WTC11 (cell line): ENCODE measurements around the gene ANKS3.

Experiments used
- CTCF ChIP-seq: fragments of 200-600 bp; IDR thresholded peaks from 2 replicates; pipeline ENCODE4 v1.8.0; 2022; ENCODE audit warnings: antibody characterized with exemption
- E2F1 ChIP-seq: sonication (generic); formaldehyde crosslinking; IDR thresholded peaks from 2 replicates; pipeline ENCODE4 v1.8.0; 2022; ENCODE audit warnings: mild to moderate bottlenecking, missing genetic modification reagents
- TEAD1 ChIP-seq: sonication (generic); formaldehyde crosslinking; IDR thresholded peaks from 2 replicates; pipeline ENCODE4 v1.8.0; 2022; ENCODE audit warnings: mild to moderate bottlenecking, missing genetic modification reagents
- USF2 ChIP-seq: sonication (generic); formaldehyde crosslinking; IDR thresholded peaks from 2 replicates; pipeline ENCODE4 v1.8.1; 2023; ENCODE audit warnings: mild to moderate bottlenecking, missing genetic modification reagents, moderate library complexity
- TF ChIP-seq, protein P1 (sequence below): sonication (generic); formaldehyde crosslinking; IDR thresholded peaks from 2 replicates; pipeline ENCODE4 v1.8.0; 2022; ENCODE audit warnings: mild to moderate bottlenecking, missing genetic modification reagents
- TF ChIP-seq, protein P2 (sequence below): sonication (generic); formaldehyde crosslinking; IDR thresholded peaks from 2 replicates; pipeline ENCODE4 v1.8.1; 2022; ENCODE audit warnings: mild to moderate bottlenecking, moderate library complexity, missing genetic modification reagents

- TF ChIP-seq USF2 (CRISPR knock-in tag) = no peak
- TF ChIP-seq CTCF = no peak
- TF ChIP-seq TEAD1 (CRISPR knock-in tag) = no peak
- TF ChIP-seq, protein P1, sequence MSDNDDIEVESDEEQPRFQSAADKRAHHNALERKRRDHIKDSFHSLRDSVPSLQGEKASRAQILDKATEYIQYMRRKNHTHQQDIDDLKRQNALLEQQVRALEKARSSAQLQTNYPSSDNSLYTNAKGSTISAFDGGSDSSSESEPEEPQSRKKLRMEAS (CRISPR knock-in tag) = no peak
- TF ChIP-seq, protein P2, sequence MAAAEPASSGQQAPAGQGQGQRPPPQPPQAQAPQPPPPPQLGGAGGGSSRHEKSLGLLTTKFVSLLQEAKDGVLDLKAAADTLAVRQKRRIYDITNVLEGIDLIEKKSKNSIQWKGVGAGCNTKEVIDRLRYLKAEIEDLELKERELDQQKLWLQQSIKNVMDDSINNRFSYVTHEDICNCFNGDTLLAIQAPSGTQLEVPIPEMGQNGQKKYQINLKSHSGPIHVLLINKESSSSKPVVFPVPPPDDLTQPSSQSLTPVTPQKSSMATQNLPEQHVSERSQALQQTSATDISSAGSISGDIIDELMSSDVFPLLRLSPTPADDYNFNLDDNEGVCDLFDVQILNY = no peak
- no peak for TF ChIP-seq E2F1
These were observed 66.7 kb downstream of the ANKS3 start for GRCh38 chr16:4667203-4667963.
